HEK293 (cell line): ENCODE measurements around the gene CSNK1G1.

ENCODE experiments used
- CTCF ChIP-seq: fragments of 450-650 bp; formaldehyde crosslinking; IDR thresholded peaks from 2 replicates; pipeline ENCODE4 v1.5.1; 2016; ENCODE audit warnings: missing biosample characterization, missing genetic modification characterization
- KLF10 ChIP-seq: fragments of 450-650 bp; IDR thresholded peaks from 2 replicates; pipeline ENCODE4 v1.5.1; 2018; ENCODE audit warnings: missing biosample characterization, mild to moderate bottlenecking, missing genetic modification characterization
- TCF7L2 ChIP-seq: IDR thresholded peaks from 2 replicates; pipeline ENCODE4 v1.6.1; 2011; ENCODE audit warnings: low read depth, mild to moderate bottlenecking, inconsistent platforms, low read length, moderate library complexity, borderline replicate concordance
- YY1 ChIP-seq: fragments of 450-650 bp; formaldehyde crosslinking; IDR thresholded peaks from 2 replicates; pipeline ENCODE4 v1.5.1; 2018; ENCODE audit warnings: missing biosample characterization, missing genetic modification characterization
- ZNF121 ChIP-seq: fragments of 450-650 bp; formaldehyde crosslinking; IDR thresholded peaks from 2 replicates; pipeline ENCODE4 v1.5.1; 2016; ENCODE audit warnings: missing biosample characterization, missing genetic modification characterization
- ZNF18 ChIP-seq: fragments of 450-650 bp; formaldehyde crosslinking; IDR thresholded peaks from 2 replicates; pipeline ENCODE4 v1.5.1; 2016; ENCODE audit warnings: missing biosample characterization, missing genetic modification characterization
- ZNF184 ChIP-seq: fragments of 450-650 bp; IDR thresholded peaks from 2 replicates; pipeline ENCODE4 v1.5.1; 2018; ENCODE audit warnings: missing biosample characterization, mild to moderate bottlenecking, missing genetic modification characterization
- ZNF2 ChIP-seq: fragments of 450-650 bp; formaldehyde crosslinking; IDR thresholded peaks from 2 replicates; pipeline ENCODE4 v1.5.1; 2016; ENCODE audit warnings: missing biosample characterization, missing genetic modification characterization
- ZNF280D ChIP-seq: fragments of 450-650 bp; formaldehyde crosslinking; IDR thresholded peaks from 2 replicates; pipeline ENCODE4 v1.5.1; 2016; ENCODE audit warnings: missing biosample characterization, missing genetic modification characterization
- ZNF394 ChIP-seq: fragments of 450-650 bp; formaldehyde crosslinking; IDR thresholded peaks from 2 replicates; pipeline ENCODE4 v1.5.1; 2016; ENCODE audit warnings: missing biosample characterization, missing genetic modification characterization, mild to moderate bottlenecking, moderate library complexity, borderline replicate concordance
- ZNF677 ChIP-seq: fragments of 450-650 bp; IDR thresholded peaks from 2 replicates; pipeline ENCODE4 v1.5.0; 2018; ENCODE audit warnings: missing biosample characterization, mild to moderate bottlenecking, missing genetic modification characterization, moderate library complexity
- ZNF76 ChIP-seq: fragments of 450-650 bp; formaldehyde crosslinking; IDR thresholded peaks from 2 replicates; pipeline ENCODE4; 2016; ENCODE audit warnings: low read depth, missing biosample characterization, missing genetic modification characterization, borderline replicate concordance

- TF ChIP-seq ZNF121 (tag by site-specific recombination) (no peak), ZNF280D (tag by site-specific recombination) (no peak), CTCF (no peak), ZNF2 (tag by site-specific recombination) (no peak), ZNF18 (tag by site-specific recombination) (no peak), ZNF394 (tag by site-specific recombination) (no peak), KLF10 (tag by site-specific recombination) (no peak), YY1 (tag by site-specific recombination) (no peak), ZNF677 (tag by site-specific recombination) (no peak), TCF7L2 (no peak), ZNF184 (tag by site-specific recombination) (no peak), ZNF76 (tag by site-specific recombination) (no peak)
Observed at GRCh38 chr15:64122936-64123351, 233.0 kb downstream of the CSNK1G1 start.
